ENCODE results near the gene MYH9.

The MYH9 gene

DNA sequence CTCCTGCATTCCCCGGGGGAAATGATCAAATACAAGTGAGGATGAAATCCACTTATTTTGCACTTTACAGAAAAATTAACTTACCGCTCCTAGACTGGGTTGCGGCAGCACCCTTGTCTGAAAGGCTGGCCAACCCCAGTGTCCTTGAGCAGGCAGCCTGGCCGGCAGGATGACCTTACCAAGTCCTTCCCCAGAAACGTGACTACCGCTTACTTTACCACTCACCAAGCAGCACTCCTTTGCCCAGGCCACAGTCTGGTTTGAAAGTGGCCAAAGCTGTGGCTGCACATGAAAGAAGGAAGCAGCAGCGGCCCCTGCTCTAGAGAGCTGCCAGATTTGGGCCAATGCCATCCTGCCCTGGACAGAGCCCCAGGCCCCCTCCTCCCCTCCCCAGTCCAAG, 20.3 kb downstream of the MYH9 start:
- Histone ChIP-seq H3K9me3 (ENCODE audit: control insufficient read depth in 1 of 2, low read length in 2 of 2) (no peaks in the 10 kb centered on the region), H3K36me3 (ENCODE audit: control insufficient read depth in 1 of 2, insufficient read depth in 2 of 2, low read length in 2 of 2) (peaks cover 8 to 9% of the 10 kb centered on the region in 2 donors), H3K4me1 (ENCODE audit: control insufficient read depth in 1 of 2, insufficient read depth in 2 of 2, low read length in 2 of 2) (peaks cover 86 to 98% of the 10 kb centered on the region in 2 donors), H3K27ac (ENCODE audit: low read depth, low read length) (peak overlapping the region; percentile 59), H3K9ac (ENCODE audit: low read depth in 1 of 2, low read length in 2 of 2) (peak overlapping the region in 1 of 2 donors; percentile 27), H3K4me3 (ENCODE audit: low read depth in 1 of 2, low read length in 2 of 2) (peak overlapping the region in 1 of 2 donors; percentile 29), H3K27me3 (ENCODE audit: control insufficient read depth in 1 of 2, insufficient read depth in 2 of 2, low read length in 2 of 2) (no peaks in the 10 kb centered on the region)

DNA sequence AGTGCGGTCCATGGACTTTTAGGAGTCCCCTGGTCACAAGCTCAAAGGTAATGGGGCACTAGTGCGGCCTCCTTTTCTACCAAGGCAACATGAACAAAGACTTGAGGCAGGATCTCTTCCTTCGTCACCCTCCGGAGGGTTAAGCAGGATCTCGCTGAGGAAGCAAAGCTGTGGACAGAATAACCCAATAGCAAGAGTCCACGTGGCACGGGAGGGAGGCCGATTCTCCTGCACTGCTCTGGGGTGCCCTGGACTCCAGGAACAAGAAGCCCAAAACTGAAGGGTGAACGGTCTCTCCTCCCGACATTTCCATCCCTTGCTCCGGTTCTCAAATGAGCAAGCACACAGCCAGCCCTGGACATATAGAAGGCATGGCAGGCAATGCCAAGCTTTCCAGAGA, 20.7 kb downstream of the MYH9 start:
- Histone ChIP-seq H3K4me3 (ENCODE audit: low read depth in 1 of 2, low read length in 2 of 2) (no peak overlapping the region), H3K27me3 (ENCODE audit: control insufficient read depth in 1 of 2, insufficient read depth in 2 of 2, low read length in 2 of 2) (no peaks in the 10 kb centered on the region), H3K4me1 (ENCODE audit: control insufficient read depth in 1 of 2, insufficient read depth in 2 of 2, low read length in 2 of 2) (peaks cover 86 to 98% of the 10 kb centered on the region in 2 donors), H3K9me3 (ENCODE audit: control insufficient read depth in 1 of 2, low read length in 2 of 2) (no peaks in the 10 kb centered on the region), H3K9ac (ENCODE audit: low read depth in 1 of 2, low read length in 2 of 2) (peak overlapping the region; percentile 21 to 27), H3K27ac (ENCODE audit: low read depth, low read length) (peak overlapping the region; percentile 59), H3K36me3 (ENCODE audit: control insufficient read depth in 1 of 2, insufficient read depth in 2 of 2, low read length in 2 of 2) (peaks cover 8 to 9% of the 10 kb centered on the region in 2 donors)

DNA sequence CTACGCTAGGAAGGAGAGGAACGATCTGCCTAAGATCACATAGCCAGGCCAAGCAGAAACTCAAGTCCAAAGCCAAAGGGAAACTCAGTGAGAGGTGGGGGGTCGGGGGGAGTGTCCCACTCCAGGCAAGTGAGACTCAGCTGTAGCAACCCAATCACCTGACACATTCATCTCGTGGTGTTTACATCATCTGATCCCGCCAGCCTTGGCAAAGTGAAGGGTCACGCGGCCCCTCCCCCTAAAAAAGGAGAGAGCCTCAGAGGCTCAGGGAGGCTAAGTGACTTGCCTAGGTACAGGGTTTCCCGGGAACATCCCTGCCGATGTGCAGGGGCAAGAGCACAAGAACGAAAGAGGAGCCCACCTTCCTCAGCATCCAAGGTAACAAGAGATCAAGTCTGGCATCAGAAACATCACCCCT, 21.5 kb downstream of the MYH9 start:
- H3K9ac ChIP-seq (ENCODE audit: low read depth in 1 of 2, low read length in 2 of 2): peak overlapping the region; percentile 21 to 27
- H3K27me3 ChIP-seq (ENCODE audit: control insufficient read depth in 1 of 2, insufficient read depth in 2 of 2, low read length in 2 of 2): no peaks in the 10 kb centered on the region
- H3K27ac ChIP-seq (ENCODE audit: low read depth, low read length): peak overlapping the region; percentile 59
- no peak overlapping the region for H3K4me3 ChIP-seq (ENCODE audit: low read depth in 1 of 2, low read length in 2 of 2)
- peaks cover 86 to 98% of the 10 kb centered on the region in 2 donors for H3K4me1 ChIP-seq (ENCODE audit: control insufficient read depth in 1 of 2, insufficient read depth in 2 of 2, low read length in 2 of 2)
- peaks cover 8 to 9% of the 10 kb centered on the region in 2 donors for H3K36me3 ChIP-seq (ENCODE audit: control insufficient read depth in 1 of 2, insufficient read depth in 2 of 2, low read length in 2 of 2)
- H3K9me3 ChIP-seq (ENCODE audit: control insufficient read depth in 1 of 2, low read length in 2 of 2): no peaks in the 10 kb centered on the region

DNA sequence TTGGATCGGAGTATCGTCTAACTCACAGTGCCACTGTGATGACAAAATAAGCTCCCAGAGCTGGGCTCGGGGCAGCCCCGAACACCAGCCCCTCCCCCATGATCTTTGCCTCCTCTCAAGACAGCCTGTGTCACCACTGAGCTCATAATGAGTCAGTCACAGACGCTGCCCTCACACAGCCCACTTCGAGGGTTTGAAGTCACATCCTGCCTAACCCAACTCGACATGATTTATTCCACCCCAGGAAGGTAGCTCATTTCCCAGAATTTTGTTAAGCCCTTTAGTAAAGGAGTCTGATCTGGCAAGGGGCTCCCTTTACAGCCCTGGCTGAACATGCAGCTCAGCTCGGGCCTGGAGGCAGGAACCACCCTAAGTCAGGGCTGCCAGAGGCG, 22.8 kb downstream of the MYH9 start:
- H3K27ac ChIP-seq (ENCODE audit: low read depth, low read length): peak overlapping the region; percentile 46

DNA sequence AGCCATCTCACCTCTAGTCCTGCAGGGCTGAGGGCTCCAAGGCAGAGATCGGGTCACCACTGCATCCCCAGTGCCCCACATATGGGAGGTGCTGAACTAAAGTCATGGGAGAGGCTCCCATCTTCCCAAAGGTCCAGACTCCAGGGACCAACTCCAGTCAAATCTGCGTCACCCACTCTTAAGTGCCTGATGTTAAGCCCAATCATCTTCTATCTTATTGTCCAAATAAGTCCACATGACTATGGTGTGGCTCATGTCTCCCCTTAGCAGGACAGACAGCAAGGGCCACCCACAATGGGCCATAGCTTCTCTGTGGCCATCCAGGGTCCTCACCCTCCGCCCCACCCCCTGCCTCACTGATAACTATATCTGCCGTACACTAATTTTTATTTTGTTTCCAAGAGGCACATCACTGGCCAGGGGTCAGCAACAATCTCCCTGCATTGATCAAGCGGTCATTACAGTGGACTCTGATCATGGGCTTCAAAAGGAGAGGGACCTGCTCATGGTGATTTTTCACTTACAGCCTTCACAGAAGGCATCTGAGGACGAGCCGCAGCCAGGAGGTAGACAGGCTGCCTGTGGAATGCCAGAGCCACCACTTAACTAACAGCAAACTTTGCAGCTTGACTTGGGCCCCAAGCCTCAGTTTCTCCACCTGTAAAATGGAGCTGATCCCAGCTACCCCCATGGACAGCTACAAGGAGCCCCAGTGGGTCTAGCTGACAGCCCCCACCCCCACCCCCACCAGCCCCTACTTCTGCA, 23.3 kb downstream of the MYH9 start:
- Histone ChIP-seq H3K36me3 (ENCODE audit: control insufficient read depth in 1 of 2, insufficient read depth in 2 of 2, low read length in 2 of 2) (peaks cover 8 to 9% of the 10 kb centered on the region in 2 donors), H3K9me3 (ENCODE audit: control insufficient read depth in 1 of 2, low read length in 2 of 2) (no peaks in the 10 kb centered on the region), H3K27ac (ENCODE audit: low read depth, low read length) (peak overlapping the region; percentile 78), H3K27me3 (ENCODE audit: control insufficient read depth in 1 of 2, insufficient read depth in 2 of 2, low read length in 2 of 2) (no peaks in the 10 kb centered on the region), H3K4me1 (ENCODE audit: control insufficient read depth in 1 of 2, insufficient read depth in 2 of 2, low read length in 2 of 2) (peaks cover 86 to 97% of the 10 kb centered on the region in 2 donors), H3K4me3 (ENCODE audit: low read depth in 1 of 2, low read length in 2 of 2) (no peak overlapping the region), H3K9ac (ENCODE audit: low read depth in 1 of 2, low read length in 2 of 2) (peak overlapping the region; percentile 7 to 53)

More for the DNA sequence above, 22.8 kb downstream of the MYH9 start:
- Histone ChIP-seq H3K27me3 (ENCODE audit: control insufficient read depth in 1 of 2, insufficient read depth in 2 of 2, low read length in 2 of 2) (no peaks in the 10 kb centered on the region), H3K4me1 (ENCODE audit: control insufficient read depth in 1 of 2, insufficient read depth in 2 of 2, low read length in 2 of 2) (peaks cover 86 to 96% of the 10 kb centered on the region in 2 donors), H3K9me3 (ENCODE audit: control insufficient read depth in 1 of 2, low read length in 2 of 2) (no peaks in the 10 kb centered on the region), H3K4me3 (ENCODE audit: low read depth in 1 of 2, low read length in 2 of 2) (no peak overlapping the region), H3K9ac (ENCODE audit: low read depth in 1 of 2, low read length in 2 of 2) (peak overlapping the region; percentile 38 to 51), H3K36me3 (ENCODE audit: control insufficient read depth in 1 of 2, insufficient read depth in 2 of 2, low read length in 2 of 2) (peaks cover 8 to 9% of the 10 kb centered on the region in 2 donors)

DNA sequence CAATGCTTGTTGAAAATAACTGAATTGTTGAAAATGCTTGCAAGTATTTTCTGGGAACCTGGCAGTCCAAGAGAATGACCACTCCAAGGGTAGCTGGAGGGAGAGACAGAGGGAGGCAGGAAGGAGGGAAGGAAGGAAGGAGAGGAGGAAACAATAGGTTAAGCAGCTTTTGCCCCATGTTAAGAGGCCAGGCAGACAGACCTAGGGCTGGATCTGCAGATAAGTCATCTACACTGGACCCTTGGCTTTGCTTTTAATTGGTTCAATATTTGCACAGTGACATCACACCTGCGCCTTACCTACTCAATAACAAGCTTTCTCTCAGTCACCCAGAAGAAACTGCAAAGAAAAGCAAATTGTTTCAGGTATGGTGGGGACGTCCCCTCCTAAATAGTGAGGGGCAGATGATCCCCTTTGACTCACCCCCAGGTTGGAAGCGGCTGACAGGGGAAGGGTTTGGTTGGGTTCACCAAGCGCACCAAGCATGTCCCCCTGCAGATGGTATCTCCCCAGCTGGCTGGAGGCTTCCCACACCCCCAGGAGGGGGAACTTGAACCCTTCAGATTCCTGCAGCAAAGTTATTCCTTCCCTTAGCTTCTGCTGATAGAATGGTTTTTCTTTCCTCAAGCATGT, 24.3 kb downstream of the MYH9 start:
- peaks cover 86 to 97% of the 10 kb centered on the region in 2 donors for H3K4me1 ChIP-seq (ENCODE audit: control insufficient read depth in 1 of 2, insufficient read depth in 2 of 2, low read length in 2 of 2)
- no peaks in the 10 kb centered on the region for H3K9me3 ChIP-seq (ENCODE audit: control insufficient read depth in 1 of 2, low read length in 2 of 2)
- peak overlapping the region; percentile 19 to 53 for H3K9ac ChIP-seq (ENCODE audit: low read depth in 1 of 2, low read length in 2 of 2)
- peak overlapping the region in 1 of 2 donors; percentile 50 for H3K4me3 ChIP-seq (ENCODE audit: low read depth in 1 of 2, low read length in 2 of 2)
- H3K36me3 ChIP-seq (ENCODE audit: control insufficient read depth in 1 of 2, insufficient read depth in 2 of 2, low read length in 2 of 2): peaks cover 8 to 9% of the 10 kb centered on the region in 2 donors
- H3K27me3 ChIP-seq (ENCODE audit: control insufficient read depth in 1 of 2, insufficient read depth in 2 of 2, low read length in 2 of 2): no peaks in the 10 kb centered on the region
- H3K27ac ChIP-seq (ENCODE audit: low read depth, low read length): peak overlapping the region; percentile 62

DNA sequence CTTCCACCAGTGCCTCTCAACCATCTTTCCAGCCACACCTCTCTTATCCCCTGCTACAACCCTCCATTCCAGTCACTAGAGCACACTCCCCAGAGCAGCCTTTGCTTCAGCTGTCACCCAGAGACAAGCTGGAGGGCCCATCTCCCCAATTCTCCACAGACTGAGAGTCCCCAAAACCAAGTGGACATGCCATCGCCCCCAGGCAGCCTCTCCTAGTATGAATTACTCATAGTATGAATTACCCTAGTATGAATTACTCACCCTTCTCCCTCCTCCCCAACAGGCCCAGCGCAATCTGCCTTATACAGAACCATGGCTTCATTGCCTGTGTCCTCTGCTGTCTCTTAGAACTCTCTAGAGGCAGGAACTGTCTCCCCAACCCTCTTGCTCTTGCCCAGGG, 24.8 kb downstream of the MYH9 start:
- no peaks in the 10 kb centered on the region for H3K27me3 ChIP-seq (ENCODE audit: control insufficient read depth in 1 of 2, insufficient read depth in 2 of 2, low read length in 2 of 2)
- no peaks in the 10 kb centered on the region for H3K9me3 ChIP-seq (ENCODE audit: control insufficient read depth in 1 of 2, low read length in 2 of 2)
- peak overlapping the region in 1 of 2 donors; percentile 50 for H3K4me3 ChIP-seq (ENCODE audit: low read depth in 1 of 2, low read length in 2 of 2)
- H3K36me3 ChIP-seq (ENCODE audit: control insufficient read depth in 1 of 2, insufficient read depth in 2 of 2, low read length in 2 of 2): peaks cover 8 to 9% of the 10 kb centered on the region in 2 donors
- H3K27ac ChIP-seq (ENCODE audit: low read depth, low read length): peak overlapping the region; percentile 62
- H3K4me1 ChIP-seq (ENCODE audit: control insufficient read depth in 1 of 2, insufficient read depth in 2 of 2, low read length in 2 of 2): peaks cover 82 to 95% of the 10 kb centered on the region in 2 donors
- H3K9ac ChIP-seq (ENCODE audit: low read depth in 1 of 2, low read length in 2 of 2): peak overlapping the region in 1 of 2 donors; percentile 53

DNA sequence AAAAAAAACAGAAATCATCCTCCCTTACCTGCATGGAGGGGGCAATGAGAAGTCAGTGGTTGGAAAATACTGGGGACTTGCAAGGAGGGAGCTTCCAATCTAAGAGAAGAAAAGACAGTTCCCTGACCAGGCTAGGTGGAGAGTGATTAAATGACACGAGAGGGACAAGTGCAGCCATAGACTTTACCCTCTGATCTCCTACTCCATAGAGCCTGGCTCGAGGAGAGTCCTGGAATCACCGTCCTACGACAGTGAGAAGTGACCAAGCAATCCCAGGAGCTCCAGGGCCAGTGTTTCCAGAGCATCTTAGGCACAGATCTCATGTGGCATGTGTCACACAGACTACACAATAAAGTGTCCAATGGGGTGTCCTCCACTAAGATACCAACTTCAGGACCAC, 25.7 kb downstream of the MYH9 start:
- Histone ChIP-seq H3K9me3 (ENCODE audit: control insufficient read depth in 1 of 2, low read length in 2 of 2) (no peaks in the 10 kb centered on the region), H3K4me3 (ENCODE audit: low read depth in 1 of 2, low read length in 2 of 2) (peak overlapping the region in 1 of 2 donors; percentile 6), H3K36me3 (ENCODE audit: control insufficient read depth in 1 of 2, insufficient read depth in 2 of 2, low read length in 2 of 2) (peaks cover 5 to 9% of the 10 kb centered on the region in 2 donors), H3K4me1 (ENCODE audit: control insufficient read depth in 1 of 2, insufficient read depth in 2 of 2, low read length in 2 of 2) (peaks cover 81 to 94% of the 10 kb centered on the region in 2 donors), H3K27ac (ENCODE audit: low read depth, low read length) (peak overlapping the region; percentile 47), H3K27me3 (ENCODE audit: control insufficient read depth in 1 of 2, insufficient read depth in 2 of 2, low read length in 2 of 2) (no peaks in the 10 kb centered on the region), H3K9ac (ENCODE audit: low read depth in 1 of 2, low read length in 2 of 2) (peak overlapping the region; percentile 12 to 36)

DNA sequence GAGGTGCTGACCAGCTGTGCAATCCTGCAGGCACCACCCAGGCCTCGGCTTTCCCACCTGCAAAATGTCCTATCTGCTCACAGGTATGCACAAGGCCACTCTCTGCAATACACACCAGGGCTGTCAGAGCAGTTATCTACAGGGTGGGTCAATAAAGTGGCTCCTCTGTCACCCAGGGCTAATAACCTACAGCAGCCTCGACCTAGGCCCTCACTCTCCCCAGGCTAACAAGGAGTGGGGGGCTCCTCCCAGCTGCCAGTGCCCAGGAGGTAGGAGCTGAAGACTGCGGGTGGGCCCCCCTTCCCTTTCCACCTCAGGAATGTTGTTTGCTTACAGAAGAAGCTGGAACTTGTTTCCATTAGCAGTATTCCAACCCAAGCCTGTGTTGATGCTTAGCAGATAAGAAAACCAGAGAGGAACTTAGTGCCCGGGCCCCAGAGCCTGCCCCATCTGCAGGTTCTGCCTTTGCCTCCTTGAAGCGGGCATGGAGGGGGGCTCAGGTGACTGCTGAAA, 26.8 kb downstream of the MYH9 start:
- Histone ChIP-seq H3K27ac (ENCODE audit: low read depth, low read length) (peak overlapping the region; percentile 48), H3K4me3 (ENCODE audit: low read depth in 1 of 2, low read length in 2 of 2) (peak overlapping the region; percentile 4 to 28), H3K9ac (ENCODE audit: low read depth in 1 of 2, low read length in 2 of 2) (peak overlapping the region in 1 of 2 donors; percentile 10), H3K9me3 (ENCODE audit: control insufficient read depth in 1 of 2, low read length in 2 of 2) (no peaks in the 10 kb centered on the region), H3K27me3 (ENCODE audit: control insufficient read depth in 1 of 2, insufficient read depth in 2 of 2, low read length in 2 of 2) (no peaks in the 10 kb centered on the region), H3K36me3 (ENCODE audit: control insufficient read depth in 1 of 2, insufficient read depth in 2 of 2, low read length in 2 of 2) (peaks cover 0 to 4% of the 10 kb centered on the region in 2 donors), H3K4me1 (ENCODE audit: control insufficient read depth in 1 of 2, insufficient read depth in 2 of 2, low read length in 2 of 2) (peaks cover 78 to 92% of the 10 kb centered on the region in 2 donors)

DNA sequence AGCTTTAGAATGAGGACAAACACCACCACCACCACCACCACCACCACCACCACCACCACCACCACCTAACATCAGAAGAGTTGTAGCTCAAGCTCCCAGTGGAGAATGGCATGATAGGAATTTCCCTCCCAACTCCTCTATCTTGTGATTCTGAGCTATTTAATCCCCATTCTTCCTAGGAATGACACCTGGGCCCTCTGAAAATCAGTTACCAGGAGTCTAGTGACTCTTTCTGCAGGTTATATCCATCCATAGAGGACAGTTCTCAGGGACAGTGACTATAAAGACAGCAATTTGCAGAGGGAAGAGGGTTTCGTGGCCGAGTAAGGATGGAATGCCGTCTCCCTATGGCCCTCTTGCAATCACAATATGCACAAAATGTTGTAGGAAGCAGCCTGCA, 27.8 kb downstream of the MYH9 start:
- Histone ChIP-seq H3K9ac (ENCODE audit: low read depth in 1 of 2, low read length in 2 of 2) (no peak overlapping the region), H3K9me3 (ENCODE audit: control insufficient read depth in 1 of 2, low read length in 2 of 2) (no peaks in the 10 kb centered on the region), H3K36me3 (ENCODE audit: control insufficient read depth in 1 of 2, insufficient read depth in 2 of 2, low read length in 2 of 2) (peaks cover 0 to 4% of the 10 kb centered on the region in 2 donors), H3K27me3 (ENCODE audit: control insufficient read depth in 1 of 2, insufficient read depth in 2 of 2, low read length in 2 of 2) (no peaks in the 10 kb centered on the region), H3K4me1 (ENCODE audit: control insufficient read depth in 1 of 2, insufficient read depth in 2 of 2, low read length in 2 of 2) (peaks cover 88 to 92% of the 10 kb centered on the region in 2 donors), H3K27ac (ENCODE audit: low read depth, low read length) (no peak overlapping the region), H3K4me3 (ENCODE audit: low read depth in 1 of 2, low read length in 2 of 2) (no peak overlapping the region)

Measured in duodenal mucosa (tissue), 2 donors.